Cardiac muscle cell (in vitro differentiated cells and primary cell): ENCODE measurements around the gene RSPRY1. TPM values are rescaled to one million over a fixed set of nuclear protein-coding genes. Genes with fewer than 3 reads are reported as not detected.

Experiments
- DNase-seq, 2 donors: peaks; one replicate each; pipeline versions ENCODE4 v3.0.0 to v3.0.0-alpha.2; 2010 to 2017; ENCODE audit warnings: low read depth in 1 of 2, low spot score in 1 of 2
- H3K27ac ChIP-seq: fragments of 200-600 bp; sonication (generic); 2 replicates; pipeline ENCODE4 v1.5.1; 2016
- H3K27me3 ChIP-seq: fragments of 200-600 bp; sonication (generic); 2 replicates; pipeline ENCODE4 v1.6.0; 2016; ENCODE audit warnings: control low read depth
- H3K36me3 ChIP-seq: fragments of 200-600 bp; sonication (generic); 2 replicates; pipeline ENCODE4 v1.5.1; 2016; ENCODE audit warnings: control low read depth
- H3K4me1 ChIP-seq: fragments of 200-600 bp; sonication (generic); 2 replicates; pipeline ENCODE4 v1.8.1; 2017; ENCODE audit warnings: low read depth, mild to moderate bottlenecking, mixed run types
- H3K4me3 ChIP-seq: fragments of 200-600 bp; sonication (generic); 2 replicates; pipeline ENCODE4 v1.5.1; 2016; ENCODE audit warnings: mild to moderate bottlenecking
- H3K9me3 ChIP-seq: fragments of 200-600 bp; sonication (generic); 2 replicates; pipeline ENCODE4 v1.5.1; 2017; ENCODE audit warnings: low read depth, mild to moderate bottlenecking, control low read depth
- polyA plus RNA-seq: library from polyadenylated mRNA; unstranded; fragments of >200 nt; fragmentation: Nextera tagmentation; extraction: Ambion mirVana; gene quantifications from 2 replicates; pipeline ENCODE4 v1.2.1, GENCODE V29; 2016
- total RNA-seq: library from RNA; depleted of rRNA; stranded (reverse); fragments of >200 nt; gene quantifications from 2 replicates; pipeline ENCODE4 v1.2.3, GENCODE V29; 2016
- TF ChIP-seq, protein P1 (sequence below): IDR thresholded peaks from 2 replicates; pipeline ENCODE4 v1.5.1; 2012; ENCODE audit warnings: low read depth, mild to moderate bottlenecking, low read length

Gene RSPRY1
- total and polyA plus RNA-seq, 2 experiments from 2014 or later = 30.3 to 33.2 TPM

DNA sequence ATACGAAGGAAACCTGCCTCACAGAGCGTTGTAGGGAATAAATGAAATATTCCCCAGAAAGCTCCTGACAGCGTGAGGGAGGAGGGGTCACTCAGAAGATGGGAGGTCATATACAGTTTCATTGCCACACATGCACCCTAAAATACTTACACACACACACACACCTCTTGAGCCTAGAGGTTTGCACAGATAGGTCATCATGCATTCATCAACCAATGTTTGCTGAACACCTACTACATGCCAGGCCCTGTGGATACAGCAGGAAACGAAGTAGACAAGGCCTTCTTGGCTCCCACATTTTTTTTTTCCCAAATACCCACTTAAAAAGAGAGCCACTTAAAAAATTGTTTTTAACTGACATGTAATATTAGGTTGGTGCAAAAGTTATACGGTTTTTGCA is 99.2 kb downstream of the RSPRY1 start:
- TF ChIP-seq, protein P1, sequence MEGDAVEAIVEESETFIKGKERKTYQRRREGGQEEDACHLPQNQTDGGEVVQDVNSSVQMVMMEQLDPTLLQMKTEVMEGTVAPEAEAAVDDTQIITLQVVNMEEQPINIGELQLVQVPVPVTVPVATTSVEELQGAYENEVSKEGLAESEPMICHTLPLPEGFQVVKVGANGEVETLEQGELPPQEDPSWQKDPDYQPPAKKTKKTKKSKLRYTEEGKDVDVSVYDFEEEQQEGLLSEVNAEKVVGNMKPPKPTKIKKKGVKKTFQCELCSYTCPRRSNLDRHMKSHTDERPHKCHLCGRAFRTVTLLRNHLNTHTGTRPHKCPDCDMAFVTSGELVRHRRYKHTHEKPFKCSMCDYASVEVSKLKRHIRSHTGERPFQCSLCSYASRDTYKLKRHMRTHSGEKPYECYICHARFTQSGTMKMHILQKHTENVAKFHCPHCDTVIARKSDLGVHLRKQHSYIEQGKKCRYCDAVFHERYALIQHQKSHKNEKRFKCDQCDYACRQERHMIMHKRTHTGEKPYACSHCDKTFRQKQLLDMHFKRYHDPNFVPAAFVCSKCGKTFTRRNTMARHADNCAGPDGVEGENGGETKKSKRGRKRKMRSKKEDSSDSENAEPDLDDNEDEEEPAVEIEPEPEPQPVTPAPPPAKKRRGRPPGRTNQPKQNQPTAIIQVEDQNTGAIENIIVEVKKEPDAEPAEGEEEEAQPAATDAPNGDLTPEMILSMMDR = no peak
- H3K4me1 ChIP-seq = no peaks in the 10 kb centered on the region
- H3K27me3 ChIP-seq = peaks cover 13% of the 10 kb centered on the region
- no peak overlapping the region for H3K27ac ChIP-seq
- no peak for DNase-seq
- H3K36me3 ChIP-seq = no peaks in the 10 kb centered on the region
- H3K9me3 ChIP-seq = no peaks in the 10 kb centered on the region
- no peak overlapping the region for H3K4me3 ChIP-seq

DNA sequence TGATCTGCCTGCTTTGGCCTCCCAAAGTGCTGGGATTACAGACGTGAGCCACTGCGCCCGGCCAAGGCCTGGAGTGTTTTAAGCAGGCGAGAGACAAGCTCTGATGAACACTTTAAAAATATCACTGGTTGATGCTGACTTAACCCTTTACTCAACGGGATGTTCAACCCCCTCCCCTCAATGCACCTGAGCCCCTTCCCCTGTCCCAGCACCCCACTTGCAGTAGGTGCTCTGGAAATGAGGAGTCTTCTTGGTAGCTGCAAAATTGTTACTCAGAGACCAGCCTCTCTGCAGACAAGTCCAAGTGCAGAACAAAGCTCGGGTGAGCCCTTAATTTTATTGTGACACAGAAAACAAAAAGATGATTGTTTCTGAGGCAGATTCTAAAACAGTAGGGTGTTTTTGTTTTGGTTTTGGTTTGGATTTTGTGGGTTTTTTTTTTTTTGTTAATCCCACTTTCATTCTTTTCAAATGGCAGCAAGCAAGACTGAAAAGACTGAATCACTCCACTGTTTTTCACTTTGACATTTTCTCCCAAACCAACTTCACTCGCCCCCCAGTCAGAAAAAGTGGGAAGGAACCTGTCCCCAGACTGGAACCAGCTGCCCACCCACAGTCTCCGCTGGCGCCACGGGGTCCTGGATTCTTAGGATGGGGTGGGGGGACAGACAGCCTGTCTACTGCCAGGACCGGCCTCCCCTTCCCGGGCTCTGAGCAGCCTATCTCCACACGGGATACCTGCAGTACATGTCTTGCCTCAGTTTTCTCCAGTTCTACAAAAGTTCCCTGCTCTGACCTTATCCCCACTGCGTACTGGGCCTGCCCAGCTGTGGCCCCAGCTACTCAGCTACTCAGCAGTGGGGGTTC is 103.5 kb downstream of the RSPRY1 start:
- Histone ChIP-seq H3K4me1 (no peaks in the 10 kb centered on the region), H3K4me3 (no peak overlapping the region), H3K36me3 (no peaks in the 10 kb centered on the region), H3K27ac (no peak overlapping the region), H3K9me3 (no peaks in the 10 kb centered on the region), H3K27me3 (no peaks in the 10 kb centered on the region)
- DNase-seq = no peak
- TF ChIP-seq, protein P1 = no peak

Other genes starting within 250 kb of the RSPRY1 start
- gene CETP, start 224.4 kb upstream of the RSPRY1 start, total RNA-seq = 0.27 TPM in 1 of 2 replicates, not detected in the other
- 0.49 TPM in 1 of 2 replicates, not detected in the other for gene CETP, start 224.4 kb upstream of the RSPRY1 start, polyA plus RNA-seq
- gene NLRC5, start 196.8 kb upstream of the RSPRY1 start, total RNA-seq = 0.18 TPM in 1 of 2 replicates, not detected in the other
- not detected in 2 replicates for gene NLRC5, start 196.8 kb upstream of the RSPRY1 start, polyA plus RNA-seq
- 26.5 and 43.0 TPM in 2 replicates for gene CPNE2, start 93.7 kb upstream of the RSPRY1 start, total RNA-seq
- 25.5 and 49.6 TPM in 2 replicates for gene CPNE2, start 93.7 kb upstream of the RSPRY1 start, polyA plus RNA-seq
- 70.4 and 73.6 TPM in 2 replicates for gene PSME3IP1, start 290 bp upstream of the RSPRY1 start, total RNA-seq
- gene PSME3IP1, start 290 bp upstream of the RSPRY1 start, polyA plus RNA-seq = 86.8 and 108 TPM in 2 replicates
- gene ARL2BP, start 58.9 kb downstream of the RSPRY1 start, total RNA-seq = 72.7 and 107 TPM in 2 replicates
- 128 and 144 TPM in 2 replicates for gene ARL2BP, start 58.9 kb downstream of the RSPRY1 start, polyA plus RNA-seq
- 11.4 and 14.2 TPM in 2 replicates for gene PLLP, start 98.3 kb downstream of the RSPRY1 start, total RNA-seq
- gene PLLP, start 98.3 kb downstream of the RSPRY1 start, polyA plus RNA-seq = 5.1 and 6.4 TPM in 2 replicates
- gene CCL22, start 172.5 kb downstream of the RSPRY1 start, total RNA-seq = 0.09 TPM in 1 of 2 replicates, not detected in the other
- gene CCL22, start 172.5 kb downstream of the RSPRY1 start, polyA plus RNA-seq = 0.45 and 0.56 TPM in 2 replicates
- 0.71 and 1.7 TPM in 2 replicates for gene CX3CL1, start 186.2 kb downstream of the RSPRY1 start, total RNA-seq
- 0.33 and 0.41 TPM in 2 replicates for gene CX3CL1, start 186.2 kb downstream of the RSPRY1 start, polyA plus RNA-seq
- gene CCL17, start 218.4 kb downstream of the RSPRY1 start, total RNA-seq = not detected in 2 replicates
- not detected in 2 replicates for gene CCL17, start 218.4 kb downstream of the RSPRY1 start, polyA plus RNA-seq